HFFc6 (cell line): Measurements from ENCODE around the gene SEZ6L. TPM values are rescaled to one million over a fixed set of nuclear protein-coding genes. Genes with fewer than 3 reads are reported as not detected.

ENCODE experiments used
- DNase-seq: peaks from one replicate; pipeline ENCODE4 v3.0.0-alpha.2; 2018
- H3K27ac Mint-ChIP-seq: 2 replicates; pipeline ENCODE4 v1.8.0; 2020; ENCODE audit warnings: mild to moderate bottlenecking, mixed read lengths
- H3K27me3 Mint-ChIP-seq: 2 replicates; pipeline ENCODE4 v1.8.0; 2021; ENCODE audit warnings: mild to moderate bottlenecking, moderate library complexity, mixed read lengths; ENCODE audit not compliant: insufficient read depth
- H3K36me3 Mint-ChIP-seq: 2 replicates; pipeline ENCODE4 v1.8.0; 2021; ENCODE audit warnings: low read depth, mixed read lengths
- H3K4me1 Mint-ChIP-seq: 2 replicates; pipeline ENCODE4 v1.8.0; 2020; ENCODE audit warnings: low read depth, mixed read lengths
- H3K4me3 Mint-ChIP-seq: 2 replicates; pipeline ENCODE4 v1.8.0; 2020; ENCODE audit warnings: mild to moderate bottlenecking, moderate library complexity, mixed read lengths
- H3K9me3 Mint-ChIP-seq: 2 replicates; pipeline ENCODE4 v1.8.0; 2020; ENCODE audit warnings: mild to moderate bottlenecking, mixed read lengths
- CTCF ChIP-seq: fragments of 200-600 bp; sonication (generic); IDR thresholded peaks from 2 replicates; pipeline ENCODE4 v1.5.0; 2021; ENCODE audit warnings: antibody characterized with exemption, mild to moderate bottlenecking
- total RNA-seq, 6 experiments: library from RNA; stranded (reverse); fragmentation: NEBNext Ultra II Directional; extraction: Animal tissue kit (Norgen Biotek cat#: 25700); gene quantifications; 2 replicates in 1 of 6; 3 replicates in 5 of 6; pipeline ENCODE4 v1.2.3, GENCODE V29; 2021

The SEZ6L gene
- total RNA-seq, 6 experiments from 2014 or later, result not detected

- Mint-ChIP-seq H3K27ac (no peak overlapping the region), H3K9me3 (no peaks in the 10 kb centered on the region), H3K4me1 (no peaks in the 10 kb centered on the region), H3K27me3 (peaks cover 2% of the 10 kb centered on the region), H3K4me3 (no peak overlapping the region), H3K36me3 (no peaks in the 10 kb centered on the region)
- no peak for DNase-seq
- no peak for TF ChIP-seq CTCF
Observed at GRCh38 chr22:26291940-26292666, 122.8 kb downstream of the SEZ6L start.

DNA sequence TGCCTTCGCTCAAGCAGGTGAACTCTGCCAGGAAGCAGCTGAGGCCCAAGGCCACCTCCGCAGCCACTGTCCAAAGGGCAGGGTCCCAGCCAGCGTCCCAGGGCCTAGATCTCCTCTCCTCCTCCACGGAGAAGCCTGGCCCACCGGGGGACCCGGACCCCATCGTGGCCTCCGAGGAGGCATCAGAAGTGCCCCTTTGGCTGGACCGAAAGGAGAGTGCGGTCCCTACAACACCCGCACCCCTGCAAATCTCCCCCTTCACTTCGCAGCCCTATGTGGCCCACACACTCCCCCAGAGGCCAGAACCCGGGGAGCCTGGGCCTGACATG is 123.4 kb downstream of the SEZ6L start:
- no peak for DNase-seq
- no peak overlapping the region for H3K27ac Mint-ChIP-seq
- no peaks in the 10 kb centered on the region for H3K36me3 Mint-ChIP-seq
- H3K9me3 Mint-ChIP-seq, result no peaks in the 10 kb centered on the region
- H3K4me3 Mint-ChIP-seq, result no peak overlapping the region
- peaks cover 4% of the 10 kb centered on the region for H3K27me3 Mint-ChIP-seq
- H3K4me1 Mint-ChIP-seq, result no peaks in the 10 kb centered on the region
- TF ChIP-seq CTCF, result no peak

GRCh38 chr22:26295563-26296126 is 126.4 kb downstream of the SEZ6L start:
- Mint-ChIP-seq H3K36me3 (no peaks in the 10 kb centered on the region), H3K4me1 (no peaks in the 10 kb centered on the region), H3K4me3 (no peak overlapping the region), H3K27ac (no peak overlapping the region), H3K9me3 (no peaks in the 10 kb centered on the region), H3K27me3 (peaks cover 5% of the 10 kb centered on the region; the same call in 1 of the 2 replicates)
- DNase-seq, result no peak
- TF ChIP-seq CTCF, result no peak

DNA sequence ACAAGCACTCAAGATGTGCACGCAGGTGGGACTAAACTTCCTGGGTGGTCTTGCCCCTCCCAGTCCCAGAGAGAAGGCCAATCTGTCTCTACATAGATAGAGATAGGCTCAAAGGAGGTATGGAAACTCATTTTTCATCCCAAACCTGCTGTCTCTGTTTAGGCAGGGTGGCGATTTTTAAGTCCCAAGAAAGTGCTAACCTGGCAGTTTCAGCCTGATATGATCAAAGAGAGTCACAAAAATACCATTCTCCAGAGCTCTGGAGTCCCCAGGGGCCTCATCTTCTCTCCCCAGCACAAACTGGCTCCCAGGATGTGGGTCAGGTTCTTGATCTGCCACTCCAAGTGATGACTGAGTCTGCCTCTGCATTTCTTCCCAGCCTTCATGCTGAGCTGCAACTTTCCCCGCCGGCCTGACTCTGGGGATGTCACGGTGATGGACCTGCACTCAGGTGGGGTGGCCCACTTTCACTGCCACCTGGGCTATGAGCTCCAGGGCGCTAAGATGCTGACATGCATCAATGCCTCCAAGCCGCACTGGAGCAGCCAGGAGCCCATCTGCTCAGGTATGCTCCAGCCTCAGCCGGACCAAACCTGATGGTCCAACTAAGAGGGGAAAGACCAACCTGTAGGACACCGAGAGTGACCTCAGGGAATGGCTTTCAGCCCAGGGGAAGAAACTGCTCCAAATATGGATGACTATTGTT is 129.5 kb downstream of the SEZ6L start:
- Mint-ChIP-seq H3K4me1 (no peaks in the 10 kb centered on the region), H3K36me3 (no peaks in the 10 kb centered on the region), H3K4me3 (no peak overlapping the region), H3K27ac (no peak overlapping the region), H3K9me3 (no peaks in the 10 kb centered on the region), H3K27me3 (peaks cover 4% of the 10 kb centered on the region; the same call in 1 of the 2 replicates)
- no peak for TF ChIP-seq CTCF
- no peak for DNase-seq

DNA sequence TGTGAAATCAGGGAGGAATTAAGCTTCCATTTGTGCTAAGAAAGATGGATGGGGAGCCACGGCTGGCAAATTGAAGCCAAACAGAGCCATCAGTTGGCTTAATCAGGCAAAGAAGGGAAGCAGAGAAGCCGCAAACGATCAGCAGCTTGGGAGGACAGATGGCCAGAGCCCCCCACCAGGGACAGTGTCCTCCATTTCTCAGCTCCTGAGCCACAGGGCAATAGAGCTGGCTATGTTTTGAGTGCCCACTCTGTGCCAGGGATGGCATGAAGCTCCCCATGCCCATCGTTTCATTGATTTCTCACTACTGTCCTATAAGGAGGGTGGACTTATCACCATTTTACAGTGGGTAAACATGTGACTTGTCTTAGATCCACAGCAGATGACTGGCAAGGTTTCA is 133.5 kb downstream of the SEZ6L start:
- no peak for DNase-seq
- H3K9me3 Mint-ChIP-seq, result no peaks in the 10 kb centered on the region
- no peak overlapping the region for H3K27ac Mint-ChIP-seq
- no peaks in the 10 kb centered on the region for H3K4me1 Mint-ChIP-seq
- peaks cover 9% of the 10 kb centered on the region; the same call in 1 of the 2 replicates for H3K27me3 Mint-ChIP-seq
- TF ChIP-seq CTCF, result no peak
- no peaks in the 10 kb centered on the region for H3K36me3 Mint-ChIP-seq
- no peak overlapping the region for H3K4me3 Mint-ChIP-seq
